Activated CD4-positive, CD25-positive, alpha-beta regulatory T cell treated with anti-CD3 and anti-CD28 coated beads, Interleukin-2, amount 50 U/mL, for 16 hours (primary cell): ENCODE data around the gene THSD8.
"Not testable (repeated sequence)": the region's sequence is repeated elsewhere in the genome, so short reads cannot be mapped to it uniquely, and the experiment has no call there.

Experiments used
- DNase-seq: peaks from one replicate; pipeline ENCODE4 v3.0.0-alpha.2; 2020; ENCODE audit warnings: low read depth, low spot score

THSD8 gene

GRCh38 chr19:12792051-12792852 is 9.6 kb upstream of the THSD8 start:
- peak; percentile 64 for DNase-seq

GRCh38 chr19:12792853-12793289 is 9.0 kb upstream of the THSD8 start:
- no peak for DNase-seq

- peak; percentile 84 for DNase-seq
These were observed 8.3 kb upstream of the THSD8 start for GRCh38 chr19:12793290-12794195.

- no peak for DNase-seq
These were observed 7.5 kb upstream of the THSD8 start for GRCh38 chr19:12794196-12794941.

GRCh38 chr19:12794971-12795381 is 6.9 kb upstream of the THSD8 start:
- DNase-seq = no peak

- DNase-seq = peak; percentile 61
These were observed 5.5 kb upstream of the THSD8 start for GRCh38 chr19:12796146-12797071.

GRCh38 chr19:12797141-12797587 is 4.7 kb upstream of the THSD8 start:
- no peak for DNase-seq

GRCh38 chr19:12797607-12798006 is 4.3 kb upstream of the THSD8 start:
- not testable (repeated sequence) for DNase-seq

- DNase-seq = no peak
These were observed 2.0 kb upstream of the THSD8 start for GRCh38 chr19:12799742-12800465.

- DNase-seq = no peak
These were observed 1.5 kb upstream of the THSD8 start for GRCh38 chr19:12800466-12800770.

- DNase-seq = no peak
These were observed 875 bp upstream of the THSD8 start for GRCh38 chr19:12800923-12801465.

- no peak for DNase-seq
These were observed 618 bp downstream of the THSD8 start for GRCh38 chr19:12802267-12803106.

- no peak for DNase-seq
These were observed 2.2 kb downstream of the THSD8 start for GRCh38 chr19:12804051-12804450.

- peak; percentile 72 for DNase-seq
These were observed 4.6 kb downstream of the THSD8 start, which contains the start of gene RNASEH2A for GRCh38 chr19:12806242-12807081. RNASEH2A (plus strand) TSS chr19:12806584; CDS start chr19:12806674, 90 bp downstream.

- no peak for DNase-seq
These were observed 13.2 kb downstream of the THSD8 start for GRCh38 chr19:12815088-12815487.

- not testable (repeated sequence) for DNase-seq
These were observed 15.3 kb downstream of the THSD8 start for GRCh38 chr19:12817188-12817587.

- not testable (repeated sequence) for DNase-seq
These were observed 15.9 kb downstream of the THSD8 start for GRCh38 chr19:12817810-12818209.

- no peak for DNase-seq
These were observed 19.9 kb downstream of the THSD8 start for GRCh38 chr19:12821761-12822160.
